SJCRH30 (cell line): ENCODE measurements around the gene GLMN. TPM values are rescaled to one million over a fixed set of nuclear protein-coding genes. Genes with fewer than 3 reads are reported as not detected.
"Not testable (repeated sequence)": the region's sequence is repeated elsewhere in the genome, so short reads cannot be mapped to it uniquely, and the experiment has no call there.

Source experiments
- DNase-seq, 2 experiments: peaks; one replicate each; pipeline ENCODE4 v3.0.0-alpha.2; 2015 to 2020
- H3K27ac ChIP-seq: fragments of 250-450 bp; sonication (Bioruptor Pico); 2 replicates; pipeline ENCODE4 v1.5.1; 2020; ENCODE audit warnings: mild to moderate bottlenecking, moderate library complexity
- H3K27me3 ChIP-seq: fragments of 250-450 bp; sonication (Bioruptor Pico); 2 replicates; pipeline ENCODE4 v1.5.1; 2020; ENCODE audit warnings: mild to moderate bottlenecking, moderate library complexity
- H3K36me3 ChIP-seq: fragments of 250-450 bp; sonication (Bioruptor Pico); 2 replicates; pipeline ENCODE4 v1.5.1; 2020; ENCODE audit warnings: mild to moderate bottlenecking, moderate library complexity
- H3K4me1 ChIP-seq: fragments of 250-450 bp; sonication (Bioruptor Pico); 2 replicates; pipeline ENCODE4 v1.5.1; 2020; ENCODE audit warnings: mild to moderate bottlenecking, moderate library complexity
- H3K4me3 ChIP-seq: fragments of 250-450 bp; sonication (Bioruptor Pico); 2 replicates; pipeline ENCODE4 v1.5.1; 2020; ENCODE audit warnings: mild to moderate bottlenecking, moderate library complexity
- H3K9me3 ChIP-seq: fragments of 250-450 bp; sonication (Bioruptor Pico); replicated peaks from 2 replicates; pipeline ENCODE4 v1.5.1; 2020; ENCODE audit warnings: mild to moderate bottlenecking, moderate library complexity
- total RNA-seq: library from RNA; depleted of rRNA; stranded (reverse); fragments of >200 nt; shearing (Covaris generic); gene quantifications from 2 replicates; pipeline ENCODE4 v1.2.3, GENCODE V29; 2014

Gene GLMN
- total RNA-seq, 1 experiment from 2014 or later: 28.4 TPM

DNA sequence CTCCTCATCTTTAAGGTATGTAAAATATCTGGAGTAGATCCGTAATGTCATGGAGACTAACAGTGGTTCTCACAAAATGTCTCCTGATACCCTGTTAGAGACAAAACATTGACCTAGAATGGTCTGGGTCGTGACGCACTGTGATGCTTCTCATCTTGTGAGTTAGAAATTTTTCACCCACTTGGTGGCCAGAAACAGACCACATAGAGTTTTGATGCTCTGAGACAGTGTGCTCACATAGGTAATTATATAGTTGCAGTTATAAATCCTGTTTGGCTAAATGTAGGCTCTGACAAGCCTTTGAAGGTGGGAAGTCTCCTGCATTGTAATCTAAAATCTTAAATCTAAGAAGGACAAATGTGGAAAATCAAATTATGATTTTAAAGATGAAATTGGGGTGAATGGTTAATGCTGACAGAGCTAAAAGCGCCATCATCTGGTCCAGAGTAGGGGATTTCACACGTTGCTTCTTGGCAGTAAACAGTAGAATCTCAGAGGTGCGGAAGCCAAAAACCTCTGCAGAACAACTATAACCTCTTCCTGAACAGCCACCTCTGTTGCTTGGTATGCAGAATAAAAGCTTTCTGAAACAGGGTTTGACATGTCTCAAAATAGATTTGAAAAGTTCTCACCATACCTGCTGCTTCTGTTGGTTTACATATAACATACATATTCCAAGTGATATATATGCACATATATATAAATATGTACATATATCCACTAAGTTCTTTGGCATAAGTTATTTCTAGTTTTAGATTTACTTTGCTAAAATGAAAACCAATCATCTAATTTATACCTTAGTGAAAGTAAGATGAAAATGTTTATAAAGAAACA, 17.2 kb upstream of the GLMN start:
- Histone ChIP-seq H3K4me3 (no peak overlapping the region), H3K9me3 (no peaks in the 10 kb centered on the region), H3K36me3 (peaks cover 23% of the 10 kb centered on the region), H3K27ac (no peak overlapping the region), H3K4me1 (no peaks in the 10 kb centered on the region), H3K27me3 (no peaks in the 10 kb centered on the region)
- DNase-seq: no peak

DNA sequence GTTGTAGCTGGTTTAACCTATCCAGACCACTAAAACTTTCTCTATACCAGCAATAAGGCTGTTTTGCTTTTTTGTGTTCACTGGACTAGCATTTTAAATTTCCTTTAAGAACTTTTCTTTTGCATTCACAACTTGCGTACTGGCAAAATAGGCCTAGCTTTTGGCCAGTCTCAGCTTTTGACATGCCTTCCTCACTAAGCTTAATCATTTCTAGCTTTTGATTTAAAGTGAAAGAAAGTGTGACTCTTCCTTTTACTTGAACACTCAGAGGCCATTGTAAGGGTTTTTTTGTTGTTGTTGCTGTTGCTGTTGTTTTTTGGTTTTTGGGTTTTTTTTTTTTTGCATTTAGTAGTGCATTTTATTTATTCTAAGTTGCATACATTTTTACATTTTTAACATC, 15.2 kb upstream of the GLMN start:
- no peak overlapping the region for H3K27ac ChIP-seq
- H3K27me3 ChIP-seq: no peaks in the 10 kb centered on the region
- DNase-seq: no peak
- H3K36me3 ChIP-seq: peaks cover 25% of the 10 kb centered on the region
- H3K4me3 ChIP-seq: no peak overlapping the region
- H3K9me3 ChIP-seq: no peaks in the 10 kb centered on the region
- H3K4me1 ChIP-seq: no peaks in the 10 kb centered on the region

DNA sequence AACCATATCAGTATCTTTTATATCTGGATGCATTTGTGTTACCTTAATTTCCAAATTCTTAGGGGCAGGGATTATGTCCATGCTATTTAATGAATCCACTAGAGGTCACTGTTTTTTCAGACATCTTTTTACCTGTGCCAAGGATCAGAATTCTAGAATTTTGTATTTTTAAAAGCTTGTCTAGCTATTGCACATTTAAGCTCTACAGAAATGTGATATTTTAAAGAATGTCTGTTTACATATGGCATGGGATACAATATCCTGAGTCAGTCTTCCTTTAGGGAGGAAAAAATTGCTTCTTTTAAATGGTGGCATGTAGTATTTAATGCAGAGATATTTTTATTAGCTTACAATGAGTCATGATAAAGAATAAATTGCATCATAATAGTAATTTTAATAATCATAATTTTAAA, 11.4 kb upstream of the GLMN start:
- Histone ChIP-seq H3K27ac (no peak overlapping the region), H3K36me3 (peaks cover 38% of the 10 kb centered on the region)
- peak in 1 of 2 experiments; percentile 45 for DNase-seq

DNA sequence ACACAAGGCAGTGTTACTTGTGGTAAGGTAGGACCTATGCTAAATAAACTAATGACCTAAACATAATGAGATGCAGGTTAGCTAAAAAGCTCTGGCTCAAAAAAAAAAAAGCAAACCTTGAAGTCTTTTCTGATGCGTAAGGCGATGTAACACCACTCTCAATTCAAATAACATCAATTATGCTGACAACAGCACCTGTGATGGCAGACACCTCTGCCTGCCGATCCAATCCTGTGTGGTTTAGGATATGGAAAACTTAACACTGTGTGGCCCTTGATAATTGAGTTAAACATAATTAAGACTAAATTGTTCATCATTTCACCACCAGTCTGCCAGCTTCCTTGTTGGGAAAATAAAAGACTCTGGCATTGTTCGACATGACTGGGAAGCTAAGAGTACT, 9.2 kb upstream of the GLMN start:
- Histone ChIP-seq H3K27ac (no peak overlapping the region), H3K4me3 (no peak overlapping the region), H3K27me3 (no peaks in the 10 kb centered on the region), H3K4me1 (no peaks in the 10 kb centered on the region), H3K36me3 (peaks cover 40% of the 10 kb centered on the region), H3K9me3 (no peaks in the 10 kb centered on the region)
- no peak for DNase-seq

More for the DNA sequence above, 11.4 kb upstream of the GLMN start:
- H3K4me3 ChIP-seq: no peak overlapping the region
- H3K27me3 ChIP-seq: no peaks in the 10 kb centered on the region
- H3K9me3 ChIP-seq: no peaks in the 10 kb centered on the region
- no peaks in the 10 kb centered on the region for H3K4me1 ChIP-seq

DNA sequence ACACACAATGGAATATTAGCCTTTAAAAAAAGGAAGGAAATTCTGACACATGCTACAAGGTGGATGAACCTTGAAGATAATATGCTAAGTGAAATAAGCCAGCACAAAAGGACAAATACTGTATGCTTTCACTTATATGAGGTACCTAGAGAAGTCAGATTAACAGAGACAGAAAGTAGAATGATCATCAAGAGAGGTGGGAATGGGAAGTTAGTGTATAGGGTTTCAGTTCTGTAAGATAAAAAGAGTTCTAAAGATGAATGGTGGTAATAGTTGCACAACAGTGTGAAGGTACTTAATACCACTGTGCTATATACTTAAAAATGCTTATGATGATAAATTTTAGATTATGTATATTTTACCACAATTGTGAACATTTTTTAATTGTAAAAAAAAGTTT, 7.2 kb upstream of the GLMN start:
- no peak for DNase-seq
- no peaks in the 10 kb centered on the region for H3K9me3 ChIP-seq
- H3K4me3 ChIP-seq: no peak overlapping the region
- peaks cover 33% of the 10 kb centered on the region for H3K36me3 ChIP-seq
- H3K27me3 ChIP-seq: no peaks in the 10 kb centered on the region
- H3K4me1 ChIP-seq: no peaks in the 10 kb centered on the region
- no peak overlapping the region for H3K27ac ChIP-seq

DNA sequence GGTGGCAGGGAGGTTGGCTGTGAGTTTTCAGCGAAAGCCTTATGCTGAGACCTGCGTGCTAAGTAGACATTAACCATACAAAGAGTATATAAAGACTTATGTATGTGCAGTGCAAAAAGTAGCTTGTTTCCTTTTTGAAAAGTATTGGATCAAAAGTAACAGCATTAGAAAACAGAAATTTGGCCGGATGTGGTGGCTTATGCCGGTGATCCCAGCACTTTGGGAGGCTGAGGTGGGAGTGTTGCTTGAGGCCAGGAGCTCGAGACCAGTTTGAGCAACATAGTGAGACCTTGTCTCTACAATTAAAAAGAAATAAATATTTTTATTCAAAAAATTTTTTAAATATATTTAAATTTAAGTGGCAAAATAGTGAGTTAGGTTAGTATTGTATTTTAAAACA, 2.2 kb upstream of the GLMN start:
- Histone ChIP-seq H3K27me3 (no peaks in the 10 kb centered on the region), H3K27ac (no peak overlapping the region), H3K4me3 (no peak overlapping the region), H3K36me3 (peaks cover 16% of the 10 kb centered on the region), H3K9me3 (no peaks in the 10 kb centered on the region), H3K4me1 (no peaks in the 10 kb centered on the region)
- no peak for DNase-seq

DNA sequence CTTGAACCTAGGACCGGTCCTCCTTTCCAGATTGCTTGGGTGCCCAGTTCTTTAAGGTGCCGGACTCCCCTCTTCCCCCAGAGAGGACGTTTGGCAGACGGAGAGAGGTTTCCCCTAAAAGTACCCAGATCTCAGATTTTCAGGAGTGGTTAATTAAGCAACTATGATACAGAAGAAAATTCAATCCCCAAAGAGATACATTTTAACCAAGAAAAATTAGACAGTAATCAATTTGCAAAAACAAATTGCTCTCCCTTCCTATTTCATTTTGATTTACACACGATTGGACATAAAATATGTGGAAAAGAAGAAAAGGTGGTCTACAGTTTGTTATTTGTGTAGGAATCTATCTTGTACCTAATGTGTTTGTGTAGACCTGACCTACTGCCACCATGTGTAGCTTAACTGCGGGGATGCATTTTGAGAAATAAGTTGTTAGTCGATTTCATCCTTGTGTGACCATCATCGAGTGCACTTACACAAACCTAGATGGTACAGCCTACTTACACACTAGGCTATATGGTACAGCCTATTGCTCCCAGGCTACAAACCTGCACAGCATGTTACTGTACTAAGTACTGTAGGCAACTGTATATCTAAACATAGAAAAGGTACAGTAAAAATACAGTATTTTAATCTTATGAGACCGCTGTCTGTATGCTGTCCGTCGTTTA, 827 bp upstream of the GLMN start:
- peaks cover 6% of the 10 kb centered on the region; the same call in 1 of the 2 replicates for H3K36me3 ChIP-seq
- peak overlapping the region; percentile 73 for H3K27ac ChIP-seq
- H3K9me3 ChIP-seq: no peaks in the 10 kb centered on the region
- DNase-seq: no peak
- no peaks in the 10 kb centered on the region for H3K27me3 ChIP-seq
- peak overlapping the region; percentile 69 for H3K4me3 ChIP-seq
- no peaks in the 10 kb centered on the region for H3K4me1 ChIP-seq

DNA sequence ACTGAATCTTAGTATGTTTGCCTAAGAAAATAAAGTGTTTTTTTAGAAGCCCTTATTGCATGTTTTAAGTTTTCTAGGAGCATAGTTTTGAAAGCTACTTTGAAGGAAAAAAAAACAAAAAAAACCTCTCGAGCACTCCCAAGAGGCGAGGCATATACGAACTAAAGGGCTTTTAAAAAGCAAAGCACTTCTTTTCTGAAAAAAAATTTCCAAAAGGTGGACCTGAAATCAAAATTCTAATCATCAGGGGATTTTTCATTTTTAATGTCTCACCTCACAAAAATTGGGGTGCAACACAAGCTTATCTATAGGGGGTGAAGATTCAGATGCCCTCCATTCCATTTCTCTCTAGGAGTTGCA, 594 bp downstream of the GLMN start:
- Histone ChIP-seq H3K4me3 (peak overlapping the region; percentile 69), H3K27me3 (no peaks in the 10 kb centered on the region), H3K27ac (peak overlapping the region; percentile 73), H3K36me3 (no peaks in the 10 kb centered on the region), H3K4me1 (no peaks in the 10 kb centered on the region), H3K9me3 (no peaks in the 10 kb centered on the region)
- no peak for DNase-seq

DNA sequence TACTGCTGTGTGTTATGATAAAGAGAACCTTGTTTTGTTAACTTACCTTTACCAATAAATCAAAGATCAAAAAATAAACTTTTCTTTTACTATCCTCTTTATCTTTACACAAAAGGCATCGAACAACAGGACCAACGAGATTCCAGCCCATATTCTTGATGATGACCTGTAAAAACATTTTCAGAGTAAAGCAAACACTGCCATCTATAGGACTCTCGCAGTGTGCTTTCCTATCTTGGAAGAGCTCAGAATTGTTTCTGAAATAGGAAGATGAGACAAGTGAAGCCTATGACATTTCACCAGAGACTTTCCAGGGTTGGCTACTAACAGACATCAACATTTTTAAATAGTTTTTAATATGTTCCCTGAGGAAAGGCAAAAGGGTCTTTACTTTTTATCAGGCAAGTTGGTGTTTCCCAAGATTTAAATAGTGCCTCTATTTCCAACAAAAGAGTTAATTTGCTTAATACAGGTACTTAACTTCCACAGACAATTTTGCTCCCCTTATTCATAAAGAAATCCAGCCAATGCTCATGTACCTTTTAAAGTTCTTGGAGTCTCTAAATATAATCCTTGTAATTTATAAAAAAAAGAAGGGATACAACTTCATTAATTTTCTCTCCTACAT, 7.3 kb downstream of the GLMN start:
- no peaks in the 10 kb centered on the region for H3K27me3 ChIP-seq
- no peak overlapping the region for H3K27ac ChIP-seq
- H3K4me3 ChIP-seq: no peak overlapping the region
- H3K9me3 ChIP-seq: no peaks in the 10 kb centered on the region
- DNase-seq: peak; percentile 7 to 62
- H3K4me1 ChIP-seq: no peaks in the 10 kb centered on the region
- peaks cover 26% of the 10 kb centered on the region for H3K36me3 ChIP-seq

DNA sequence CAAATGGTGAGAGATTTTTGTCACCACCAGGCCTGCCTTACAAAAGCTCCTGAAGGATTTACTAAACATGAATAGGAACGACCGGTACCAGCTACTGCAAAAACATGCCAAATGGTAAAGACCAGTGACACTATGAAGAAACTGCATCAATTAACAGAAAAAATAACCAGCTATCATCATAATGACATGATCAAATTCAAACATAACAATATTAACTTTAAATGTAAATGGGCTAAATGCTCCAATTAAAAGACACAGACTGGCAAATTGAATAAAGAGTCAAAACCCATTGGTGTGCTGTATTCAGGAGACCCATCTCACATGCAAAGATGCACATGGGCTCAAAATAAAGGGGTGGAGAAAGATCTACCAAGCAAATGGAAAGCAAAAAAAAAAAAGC, 17.4 kb downstream of the GLMN start:
- DNase-seq: not testable (repeated sequence)

DNA sequence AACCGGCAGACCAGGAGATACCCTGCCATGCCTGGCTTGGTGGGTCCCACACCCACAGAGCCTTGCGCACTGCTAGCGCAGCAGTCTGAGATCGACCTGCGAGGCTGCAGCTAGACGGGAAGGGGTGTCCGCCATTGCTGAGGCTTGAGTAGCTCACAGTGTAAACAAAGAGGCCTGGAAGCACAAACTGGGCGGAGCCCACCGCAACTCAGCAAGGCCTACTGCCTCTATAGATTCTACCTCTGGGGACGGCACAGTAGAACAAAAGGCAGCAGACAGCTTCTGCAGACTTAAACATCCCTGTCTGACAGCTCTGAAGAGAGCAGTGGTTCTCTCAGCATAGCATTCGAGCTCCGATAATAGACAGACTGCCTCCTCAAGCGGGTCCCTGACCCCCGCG, 19.0 kb downstream of the GLMN start:
- peaks cover 23% of the 10 kb centered on the region for H3K36me3 ChIP-seq
- H3K4me1 ChIP-seq, H3K4me3 ChIP-seq, H3K27ac ChIP-seq, H3K27me3 ChIP-seq, H3K9me3 ChIP-seq, DNase-seq: not testable (repeated sequence)

More for the DNA sequence above, 17.4 kb downstream of the GLMN start:
- H3K4me1 ChIP-seq, H3K27me3 ChIP-seq, H3K9me3 ChIP-seq, H3K27ac ChIP-seq, H3K4me3 ChIP-seq: not testable (repeated sequence)
- peaks cover 34% of the 10 kb centered on the region for H3K36me3 ChIP-seq

DNA sequence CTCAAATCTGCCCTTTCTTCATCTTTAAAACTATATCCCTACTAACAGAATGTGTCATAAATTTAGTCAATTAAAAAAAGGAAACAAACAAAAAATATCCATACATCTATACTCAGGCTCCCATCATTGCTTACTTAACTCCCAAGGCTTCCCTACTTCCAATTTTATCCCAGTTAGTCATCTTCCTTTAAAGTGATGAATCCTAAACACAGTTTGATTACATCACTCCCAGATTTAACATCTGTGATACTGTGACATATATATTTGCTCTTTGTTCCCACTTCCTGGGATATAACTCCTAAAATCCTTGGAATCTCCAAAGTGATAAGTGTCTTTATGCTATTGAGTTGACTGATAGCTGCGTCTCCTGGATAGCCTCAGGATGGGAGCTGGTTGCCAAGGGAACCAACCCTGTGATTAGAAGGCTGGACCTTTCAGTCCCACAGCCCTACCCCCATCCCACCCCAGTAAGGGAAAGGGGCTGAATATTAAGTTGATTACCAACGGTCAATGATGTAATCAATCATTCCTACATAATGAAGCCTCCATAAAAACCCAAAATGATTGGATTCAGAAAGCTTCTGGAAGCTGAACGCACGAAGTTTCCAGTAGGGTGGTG, 21.6 kb downstream of the GLMN start:
- DNase-seq: no peak
- no peak overlapping the region for H3K27ac ChIP-seq
- 0 out of 2 replicates have a peak, but pooled peaks cover 7% of the 10 kb centered on the region for H3K9me3 ChIP-seq
- no peaks in the 10 kb centered on the region for H3K4me1 ChIP-seq
- H3K27me3 ChIP-seq: no peaks in the 10 kb centered on the region
- peaks cover 27% of the 10 kb centered on the region for H3K36me3 ChIP-seq
- H3K4me3 ChIP-seq: no peak overlapping the region

DNA sequence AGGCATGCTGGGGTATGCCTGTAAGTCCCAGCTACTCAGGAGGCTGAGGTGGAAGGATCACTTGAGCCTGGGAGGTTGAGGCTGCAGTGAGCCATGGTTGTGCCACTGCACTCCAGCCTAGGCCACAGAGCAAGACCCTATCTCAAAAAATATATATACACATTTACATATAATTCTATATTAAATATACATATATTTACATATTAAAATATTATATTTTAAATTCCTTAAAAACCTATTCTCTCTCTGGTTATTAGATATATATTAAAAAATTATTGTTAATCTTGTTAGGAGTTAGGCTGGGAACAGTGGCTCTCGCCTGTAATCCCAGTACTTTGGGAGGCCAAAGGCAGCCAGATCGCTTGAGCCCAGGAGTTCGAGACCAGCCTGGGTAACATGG, 22.7 kb downstream of the GLMN start:
- Histone ChIP-seq H3K36me3 (peaks cover 29% of the 10 kb centered on the region), H3K4me1 (no peaks in the 10 kb centered on the region), H3K9me3 (0 out of 2 replicates have a peak, but pooled peaks cover 7% of the 10 kb centered on the region), H3K27ac (no peak overlapping the region), H3K27me3 (no peaks in the 10 kb centered on the region), H3K4me3 (no peak overlapping the region)
- no peak for DNase-seq

DNA sequence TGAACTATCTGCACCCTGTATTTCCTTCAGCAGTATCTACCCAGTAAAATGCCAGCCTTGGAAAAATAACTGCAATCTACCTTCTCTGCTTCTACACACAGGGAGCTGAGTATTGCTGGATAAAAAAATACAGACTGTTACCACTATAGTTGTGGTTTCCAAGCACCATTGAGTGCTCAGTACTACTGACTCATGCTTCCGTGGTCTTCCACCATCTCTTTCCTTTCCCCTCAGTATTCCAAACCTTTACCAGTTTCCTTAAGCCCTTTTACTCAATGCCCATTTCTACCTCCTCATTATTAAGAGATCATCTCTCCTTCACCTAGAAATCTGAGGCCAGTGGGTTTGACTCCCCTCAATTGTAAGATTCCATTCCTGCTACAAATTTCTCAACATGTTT, 23.8 kb downstream of the GLMN start:
- no peak overlapping the region for H3K4me3 ChIP-seq
- H3K36me3 ChIP-seq: peaks cover 25% of the 10 kb centered on the region
- H3K27ac ChIP-seq: no peak overlapping the region
- H3K4me1 ChIP-seq: no peaks in the 10 kb centered on the region
- no peak for DNase-seq
- H3K27me3 ChIP-seq: no peaks in the 10 kb centered on the region
- no peaks in the 10 kb centered on the region for H3K9me3 ChIP-seq

DNA sequence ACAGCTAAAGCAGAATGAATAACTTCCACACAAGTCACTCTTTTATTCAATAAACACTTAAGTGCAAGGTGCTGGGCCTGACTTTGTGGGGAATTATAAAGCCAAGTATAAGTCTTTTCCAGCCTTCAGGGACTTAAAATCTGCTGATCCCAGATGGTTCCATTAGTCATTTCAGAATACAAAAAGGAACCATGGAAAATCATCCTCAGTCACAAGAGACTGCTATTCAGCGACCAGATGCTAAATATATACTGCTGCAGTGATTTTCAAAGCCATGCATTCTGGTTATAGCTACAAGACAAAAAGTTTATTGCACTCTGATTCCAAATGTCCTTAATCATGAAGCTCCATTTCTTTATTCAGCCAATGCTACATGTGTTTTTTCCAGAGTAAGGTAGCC, 25.7 kb downstream of the GLMN start:
- peaks cover 17% of the 10 kb centered on the region for H3K36me3 ChIP-seq
- H3K9me3 ChIP-seq: no peaks in the 10 kb centered on the region
- no peak overlapping the region for H3K27ac ChIP-seq
- no peak overlapping the region for H3K4me3 ChIP-seq
- no peak for DNase-seq
- H3K27me3 ChIP-seq: no peaks in the 10 kb centered on the region
- no peaks in the 10 kb centered on the region for H3K4me1 ChIP-seq
